Measurements from ENCODE around the gene ARAP3.

The ARAP3 gene

GRCh38 chr5:141665995-141666940 is 15.8 kb downstream of the ARAP3 start:
- no peak overlapping the region for H3K4me3 Mint-ChIP-seq
- no peak for ATAC-seq
- H3K27ac Mint-ChIP-seq: no peak overlapping the region
- H3K27me3 Mint-ChIP-seq: no peaks in the 10 kb centered on the region
- H3K9me3 Mint-ChIP-seq: no peaks in the 10 kb centered on the region
- no peaks in the 10 kb centered on the region for H3K36me3 Mint-ChIP-seq
- H3K4me1 Mint-ChIP-seq: peaks cover 7% of the 10 kb centered on the region

DNA sequence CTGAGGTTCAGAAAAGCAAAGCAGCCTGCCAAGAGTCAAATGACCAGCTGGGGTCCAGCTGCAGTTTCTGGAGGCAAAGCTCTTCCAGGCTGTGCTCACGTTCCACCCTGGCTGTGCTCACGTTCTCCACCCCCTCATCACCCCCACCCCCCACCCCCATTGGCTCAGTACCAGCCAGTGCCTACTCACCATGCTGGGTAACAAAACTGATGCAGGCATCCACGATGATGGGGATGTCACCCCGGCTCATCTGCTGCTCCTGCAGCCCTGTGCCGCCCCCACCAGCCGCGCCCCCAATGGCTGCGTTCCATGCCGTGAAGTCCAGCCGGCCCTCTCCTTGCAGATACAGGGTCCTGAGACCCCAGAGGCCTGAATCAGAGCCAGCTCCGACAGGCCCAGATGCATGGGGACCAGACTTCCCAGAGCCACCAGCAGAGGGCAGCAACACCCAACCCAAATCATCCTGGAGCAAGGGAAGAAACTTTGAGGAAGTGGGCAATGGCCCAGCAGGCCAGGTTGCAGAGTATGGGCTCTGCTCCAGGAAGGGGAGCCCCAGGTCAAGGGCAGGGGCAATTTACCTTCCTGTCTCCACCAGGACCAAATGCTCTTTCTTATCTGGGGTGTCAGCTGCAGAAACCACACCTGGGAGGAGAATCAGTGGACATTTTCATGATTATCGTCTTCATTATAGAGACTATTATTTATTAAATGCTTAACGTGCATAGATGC is 17.1 kb downstream of the ARAP3 start:
- Mint-ChIP-seq H3K9me3 (no peaks in the 10 kb centered on the region), H3K27me3 (no peaks in the 10 kb centered on the region), H3K4me1 (peaks cover 7% of the 10 kb centered on the region), H3K4me3 (no peak overlapping the region), H3K27ac (no peak overlapping the region), H3K36me3 (no peaks in the 10 kb centered on the region)
- ATAC-seq: peak; percentile 93

DNA sequence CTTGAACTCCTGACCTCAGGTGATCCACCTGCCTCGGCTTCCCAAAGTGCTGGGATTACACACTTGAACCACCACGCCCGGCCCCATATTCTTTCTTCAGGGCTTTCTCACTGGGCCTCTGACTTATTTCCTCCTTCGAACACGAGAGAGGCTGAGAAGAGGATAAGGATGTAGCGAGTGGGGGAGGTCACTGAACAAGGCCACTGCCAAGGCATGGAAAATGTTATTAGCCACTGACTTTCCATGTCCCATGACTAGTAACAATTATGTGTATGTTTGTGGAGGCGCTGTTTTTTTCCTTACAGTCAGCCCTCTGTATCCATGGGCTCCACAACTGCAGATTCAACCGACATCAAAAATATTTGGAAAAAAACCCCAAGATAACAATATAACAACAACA is 18.5 kb downstream of the ARAP3 start:
- Mint-ChIP-seq H3K4me1 (peaks cover 7% of the 10 kb centered on the region), H3K36me3 (no peaks in the 10 kb centered on the region), H3K9me3 (peaks cover 4% of the 10 kb centered on the region), H3K27me3 (no peaks in the 10 kb centered on the region), H3K4me3 (no peak overlapping the region), H3K27ac (no peak overlapping the region)
- no peak for ATAC-seq

DNA sequence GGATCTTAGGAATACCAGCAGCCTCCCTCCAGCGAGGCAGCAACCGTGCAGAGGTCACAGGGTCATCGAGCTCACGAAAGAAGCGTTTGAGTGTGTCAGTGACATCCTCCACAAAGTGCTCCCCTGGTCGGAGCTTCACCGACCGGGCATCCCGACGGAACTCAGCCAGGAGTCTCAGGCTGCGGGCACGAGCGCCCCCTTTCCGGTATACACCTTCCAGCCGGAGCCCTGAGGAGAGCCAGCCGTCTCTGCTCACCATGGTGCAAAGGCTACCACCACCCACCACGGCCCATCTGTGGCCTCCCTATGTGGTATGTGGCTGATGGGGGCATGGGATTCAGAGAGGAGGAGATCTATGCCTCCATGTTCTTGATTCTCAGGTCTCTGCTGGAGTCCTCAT is 20.0 kb downstream of the ARAP3 start:
- no peak overlapping the region for H3K4me3 Mint-ChIP-seq
- peaks cover 4% of the 10 kb centered on the region for H3K9me3 Mint-ChIP-seq
- peaks cover 7% of the 10 kb centered on the region for H3K4me1 Mint-ChIP-seq
- H3K27ac Mint-ChIP-seq: peak overlapping the region; percentile 33
- peaks cover 13% of the 10 kb centered on the region for H3K27me3 Mint-ChIP-seq
- ATAC-seq: no peak
- H3K36me3 Mint-ChIP-seq: no peaks in the 10 kb centered on the region

DNA sequence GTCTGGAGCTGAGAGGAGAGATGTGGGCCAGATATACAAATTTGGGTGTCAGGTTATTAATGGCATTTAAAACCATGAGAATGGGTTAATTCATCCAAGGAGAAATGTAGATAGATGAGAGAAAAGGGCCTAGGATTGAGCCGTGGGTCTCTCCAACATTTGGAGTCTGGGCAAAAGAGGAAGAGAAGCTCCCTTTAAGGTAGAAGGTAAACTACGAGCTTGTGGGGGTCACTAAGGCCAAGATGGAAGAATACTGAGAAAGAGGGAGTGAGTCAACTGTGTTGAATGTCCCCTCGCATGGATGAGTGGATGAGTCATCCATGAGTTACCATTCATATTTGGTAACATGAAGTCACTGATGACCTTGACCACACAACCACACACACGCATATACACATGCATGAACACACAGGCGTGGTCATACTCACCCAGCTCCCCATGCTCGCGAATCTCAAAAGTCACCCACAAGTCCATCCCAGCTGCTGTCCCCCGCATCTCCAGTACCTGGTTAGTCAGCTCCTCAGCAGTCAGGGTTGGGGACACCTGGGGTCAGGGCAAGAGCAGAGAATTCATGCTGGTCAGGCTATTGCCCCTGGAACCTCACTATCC is 24.0 kb downstream of the ARAP3 start:
- Mint-ChIP-seq H3K4me1 (no peaks in the 10 kb centered on the region), H3K27me3 (peaks cover 29% of the 10 kb centered on the region)
- ATAC-seq: peak; percentile 72

DNA sequence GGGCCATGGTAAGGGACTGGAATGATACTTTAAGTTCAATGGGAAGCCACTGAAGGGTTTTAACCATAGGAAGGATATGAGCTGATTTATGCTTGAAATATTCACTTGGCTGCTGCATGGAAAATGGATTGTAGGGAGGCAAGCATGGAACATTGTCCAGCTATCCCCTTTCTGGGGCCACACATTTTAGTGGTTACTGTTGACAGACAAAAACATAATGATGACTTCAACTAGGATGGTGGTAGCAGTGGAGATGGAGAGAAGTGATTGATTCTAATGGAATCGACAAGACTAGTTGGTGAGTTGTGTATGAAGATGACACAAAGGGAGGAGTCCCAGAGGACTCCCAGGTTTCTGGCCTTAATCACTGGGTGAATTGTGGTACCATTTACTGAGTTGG is 24.6 kb downstream of the ARAP3 start:
- H3K9me3 Mint-ChIP-seq: peaks cover 4% of the 10 kb centered on the region
- no peak overlapping the region for H3K27ac Mint-ChIP-seq
- no peak for ATAC-seq
- H3K36me3 Mint-ChIP-seq: no peaks in the 10 kb centered on the region
- H3K4me3 Mint-ChIP-seq: no peak overlapping the region
- peaks cover 4% of the 10 kb centered on the region for H3K4me1 Mint-ChIP-seq
- peaks cover 29% of the 10 kb centered on the region for H3K27me3 Mint-ChIP-seq

More for the DNA sequence above, 24.0 kb downstream of the ARAP3 start:
- Mint-ChIP-seq H3K36me3 (no peaks in the 10 kb centered on the region), H3K4me3 (no peak overlapping the region), H3K27ac (no peak overlapping the region), H3K9me3 (peaks cover 4% of the 10 kb centered on the region)

- H3K27me3 Mint-ChIP-seq: peaks cover 29% of the 10 kb centered on the region
- peaks cover 4% of the 10 kb centered on the region for H3K9me3 Mint-ChIP-seq
- no peaks in the 10 kb centered on the region for H3K36me3 Mint-ChIP-seq
- ATAC-seq: no peak
- H3K4me1 Mint-ChIP-seq: peaks cover 13% of the 10 kb centered on the region
- H3K4me3 Mint-ChIP-seq: no peak overlapping the region
- no peak overlapping the region for H3K27ac Mint-ChIP-seq
These were observed 25.6 kb downstream of the ARAP3 start for GRCh38 chr5:141656396-141656795.

GRCh38 chr5:141655020-141655419 is 27.0 kb downstream of the ARAP3 start:
- H3K4me1 Mint-ChIP-seq: peaks cover 26% of the 10 kb centered on the region
- ATAC-seq: no peak
- H3K27ac Mint-ChIP-seq: no peak overlapping the region
- peaks cover 29% of the 10 kb centered on the region for H3K27me3 Mint-ChIP-seq
- no peaks in the 10 kb centered on the region for H3K36me3 Mint-ChIP-seq
- H3K4me3 Mint-ChIP-seq: no peak overlapping the region
- H3K9me3 Mint-ChIP-seq: peaks cover 4% of the 10 kb centered on the region

GRCh38 chr5:141654298-141654697 is 27.7 kb downstream of the ARAP3 start:
- Mint-ChIP-seq H3K27ac (no peak overlapping the region), H3K4me1 (peaks cover 34% of the 10 kb centered on the region), H3K36me3 (no peaks in the 10 kb centered on the region), H3K27me3 (peaks cover 29% of the 10 kb centered on the region), H3K9me3 (peaks cover 2% of the 10 kb centered on the region), H3K4me3 (no peak overlapping the region)
- ATAC-seq: no peak

DNA sequence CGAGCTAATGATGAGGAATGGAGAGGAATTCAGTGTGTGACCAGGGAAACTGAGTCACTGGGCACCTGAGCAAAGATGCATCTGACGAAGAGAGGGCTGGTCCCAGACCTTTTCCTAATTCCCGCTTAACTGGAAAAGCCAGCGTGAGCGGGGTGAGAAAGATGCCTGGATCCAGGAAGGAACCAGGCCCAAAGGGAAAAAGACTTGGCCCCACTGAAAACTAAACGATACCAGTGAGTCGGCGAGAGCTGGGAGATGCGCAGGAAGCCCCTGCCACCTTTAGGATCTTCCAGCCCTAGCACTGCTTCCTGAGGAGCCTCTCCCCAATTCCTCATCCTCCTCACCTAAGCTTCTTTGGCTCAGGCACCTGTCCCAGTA is 30.3 kb downstream of the ARAP3 start:
- Mint-ChIP-seq H3K27me3 (peaks cover 13% of the 10 kb centered on the region), H3K4me1 (peaks cover 39% of the 10 kb centered on the region), H3K9me3 (no peaks in the 10 kb centered on the region), H3K36me3 (peaks cover 9% of the 10 kb centered on the region), H3K4me3 (peak overlapping the region; percentile 99), H3K27ac (peak overlapping the region; percentile 87)
- no peak for ATAC-seq

DNA sequence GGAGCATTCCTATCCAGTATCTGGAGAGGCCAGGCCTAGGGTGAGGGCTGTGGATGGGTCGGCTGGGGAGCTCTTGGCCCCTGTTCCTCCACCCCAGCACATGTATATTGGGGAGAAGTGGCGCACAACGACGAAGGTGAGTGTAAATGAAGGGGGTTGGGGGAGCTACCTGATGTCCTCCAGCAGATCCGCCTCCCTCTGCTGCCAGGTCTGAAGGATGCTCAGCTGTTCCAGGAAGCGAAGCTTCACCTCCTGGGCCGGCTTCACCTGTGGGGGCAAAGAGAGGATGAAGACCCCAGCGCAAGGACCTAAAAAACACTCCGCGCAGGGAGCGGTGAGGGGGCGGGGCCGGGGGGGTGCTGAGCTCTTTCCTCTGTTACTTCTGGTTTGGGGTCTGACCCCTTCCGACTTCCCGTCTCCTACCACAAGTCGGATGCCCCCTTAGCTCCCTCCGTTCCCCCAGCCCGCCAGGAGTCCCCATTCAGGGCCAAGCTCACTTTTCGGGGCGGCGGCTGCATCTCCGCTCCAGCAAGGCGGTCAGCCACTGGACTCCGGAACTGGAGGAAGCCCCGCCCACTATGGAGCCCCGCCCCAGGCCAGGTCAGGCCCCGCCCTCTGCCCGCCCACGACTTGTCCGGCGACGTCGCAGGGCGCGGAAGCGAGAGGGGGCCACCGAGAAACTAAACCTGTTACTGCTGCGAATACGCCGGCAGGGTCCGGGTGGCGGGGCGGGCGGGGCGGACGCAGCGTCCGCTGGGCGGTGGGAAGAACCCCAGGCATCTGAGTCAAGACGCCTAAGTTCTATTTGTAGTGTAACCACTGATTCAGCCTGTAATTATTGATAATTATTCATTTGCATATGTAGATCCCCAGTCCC is 30.9 kb downstream of the ARAP3 start, which contains the start of gene FCHSD1:
FCHSD1 (minus strand) TSS at position 568 of the 877 bp plus-strand sequence; CDS start at position 518, 50 bp downstream.
- Mint-ChIP-seq H3K27me3 (peaks cover 8% of the 10 kb centered on the region), H3K4me1 (peaks cover 39% of the 10 kb centered on the region), H3K9me3 (no peaks in the 10 kb centered on the region)

GRCh38 chr5:141649972-141650371 is 32.1 kb downstream of the ARAP3 start:
- no peak for ATAC-seq
- H3K27me3 Mint-ChIP-seq: no peaks in the 10 kb centered on the region

More for the DNA sequence above, 30.9 kb downstream of the ARAP3 start, which contains the start of gene FCHSD1:
- peaks cover 15% of the 10 kb centered on the region for H3K36me3 Mint-ChIP-seq
- peak within 1 kb of the TSS; percentile 87 for H3K27ac Mint-ChIP-seq
- peak; percentile 98 for ATAC-seq
- peak within 1 kb of the TSS; percentile 99 for H3K4me3 Mint-ChIP-seq

GRCh38 chr5:141649056-141649688 is 32.9 kb downstream of the ARAP3 start:
- Mint-ChIP-seq H3K4me1 (peaks cover 39% of the 10 kb centered on the region), H3K27me3 (no peaks in the 10 kb centered on the region), H3K4me3 (no peak overlapping the region), H3K36me3 (peaks cover 31% of the 10 kb centered on the region), H3K27ac (no peak overlapping the region), H3K9me3 (no peaks in the 10 kb centered on the region)
- no peak for ATAC-seq

More at GRCh38 chr5:141649972-141650371, 32.1 kb downstream of the ARAP3 start:
- Mint-ChIP-seq H3K27ac (peak overlapping the region; percentile 87), H3K4me1 (peaks cover 39% of the 10 kb centered on the region), H3K9me3 (no peaks in the 10 kb centered on the region), H3K36me3 (peaks cover 23% of the 10 kb centered on the region), H3K4me3 (peak overlapping the region; percentile 99)

GRCh38 chr5:141647851-141648250 is 34.2 kb downstream of the ARAP3 start:
- H3K36me3 Mint-ChIP-seq: peaks cover 31% of the 10 kb centered on the region
- no peak for ATAC-seq
- H3K27ac Mint-ChIP-seq: no peak overlapping the region
- no peak overlapping the region for H3K4me3 Mint-ChIP-seq
- peaks cover 39% of the 10 kb centered on the region for H3K4me1 Mint-ChIP-seq
- no peaks in the 10 kb centered on the region for H3K27me3 Mint-ChIP-seq
- H3K9me3 Mint-ChIP-seq: no peaks in the 10 kb centered on the region
